NOMO-1 (cell line): ENCODE data around the gene CTCF.

Experiments
- DNase-seq, 2 experiments: peaks; one replicate each; lab custom pipeline; 2025; ENCODE audit not compliant: unreplicated experiment in 2 of 2; lab: John Stamatoyannopoulos, UW

Gene CTCF

GRCh38 chr16:67676939-67677338 lies 114.6 kb downstream of the CTCF start:
- no peak for DNase-seq

- no peak for DNase-seq
Observed at GRCh38 chr16:67677712-67678111, 115.4 kb downstream of the CTCF start.

DNA sequence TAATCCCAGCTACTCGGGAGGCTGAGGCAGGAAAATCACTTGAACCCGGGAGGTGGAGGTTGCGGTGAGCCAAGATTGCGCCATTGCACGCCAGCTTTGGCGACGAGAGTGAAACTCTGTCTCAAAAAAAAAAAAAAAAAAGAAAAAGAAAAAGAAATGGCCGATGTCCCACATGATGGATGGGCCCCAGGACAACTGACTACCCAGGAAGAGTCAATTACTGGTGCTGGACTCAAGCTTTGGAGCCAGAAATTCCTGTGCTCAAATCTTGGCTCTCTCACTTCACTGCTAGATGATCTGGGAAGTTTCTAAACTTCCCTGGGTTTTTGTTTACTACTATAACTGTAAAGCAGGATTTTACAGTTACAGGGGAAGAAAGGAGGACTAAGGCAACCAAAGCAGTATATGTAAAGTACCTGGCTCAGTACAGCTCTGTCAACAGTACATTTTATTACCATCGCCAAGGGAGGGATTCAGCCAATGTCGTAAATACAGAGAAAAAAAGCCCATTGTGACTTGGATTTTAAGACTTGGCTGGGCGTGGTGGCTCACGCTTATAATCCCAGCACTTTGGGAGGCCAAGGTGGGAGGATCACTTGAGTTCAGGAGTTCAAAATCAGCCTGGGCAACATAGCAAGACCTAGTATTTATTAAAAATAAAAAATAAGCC lies 116.2 kb downstream of the CTCF start:
- no peak for DNase-seq

- DNase-seq = no peak
Observed at GRCh38 chr16:67679935-67680897, 117.9 kb downstream of the CTCF start.

DNA sequence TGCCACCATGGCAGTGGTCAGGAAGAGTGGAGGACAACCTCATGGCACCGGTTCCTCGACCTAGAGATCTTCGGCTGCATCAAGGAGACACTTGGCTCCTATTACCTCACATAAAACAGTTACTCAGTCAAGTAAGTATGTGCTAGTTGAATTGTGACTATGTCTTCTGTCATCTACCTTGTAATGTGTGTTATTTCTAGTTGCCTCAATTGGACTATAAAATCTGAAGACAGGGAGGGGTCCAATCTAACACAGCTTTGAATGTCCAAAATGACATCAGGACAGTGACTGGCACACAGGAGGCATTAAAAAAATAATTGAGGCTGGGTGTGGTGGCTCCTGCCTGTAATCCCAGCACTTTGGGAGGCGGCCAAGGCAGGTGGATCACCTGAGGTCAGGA lies 121.4 kb downstream of the CTCF start:
- no peak for DNase-seq

DNA sequence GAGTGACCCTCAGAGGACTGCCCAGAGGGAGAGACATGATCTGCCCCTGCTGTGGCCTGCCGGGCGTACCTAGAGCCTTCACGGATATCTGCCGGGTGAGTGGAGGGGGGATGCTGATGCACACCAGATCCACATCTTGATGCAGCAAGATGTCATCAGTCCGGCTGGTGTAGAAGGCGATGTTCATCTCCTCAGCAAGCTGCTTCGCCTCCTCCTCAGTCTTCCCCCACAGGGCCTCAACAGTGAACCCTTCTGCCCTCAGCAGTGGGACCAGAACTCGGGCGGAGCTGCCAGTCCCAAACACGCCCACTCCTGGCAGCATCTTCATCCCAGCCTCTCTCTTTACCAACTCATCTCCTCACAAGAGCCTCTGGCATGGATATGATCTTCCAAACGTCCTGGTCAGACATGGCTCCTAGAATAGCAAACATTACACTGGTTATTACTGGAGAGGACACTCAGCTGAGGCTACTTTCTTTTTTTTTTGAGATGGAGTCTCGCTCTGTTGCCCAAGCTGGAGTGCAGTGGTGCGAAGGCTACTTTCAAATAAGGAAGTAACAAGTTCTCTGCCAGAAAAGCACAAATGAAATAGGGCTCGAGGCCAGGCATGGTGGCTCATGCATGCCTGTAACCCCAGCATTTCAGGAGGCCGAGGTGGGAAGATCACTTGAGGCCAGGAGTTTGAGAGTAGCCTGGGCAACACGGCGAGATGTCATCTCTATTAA lies 123.2 kb downstream of the CTCF start:
- no peak for DNase-seq
